HepG2 (cell line): ENCODE results near the gene FTL. TPM values are rescaled to one million over a fixed set of nuclear protein-coding genes. Genes with fewer than 3 reads are reported as not detected.

ENCODE experiments used
- CTCF ChIP-seq: sonication (generic); formaldehyde crosslinking; IDR thresholded peaks from 2 replicates; pipeline ENCODE4 v1.5.0; 2020; ENCODE audit warnings: mild to moderate bottlenecking, missing genetic modification reagents, moderate library complexity
- FLYWCH1 ChIP-seq: sonication (generic); formaldehyde crosslinking; IDR thresholded peaks from 2 replicates; pipeline ENCODE4 v1.8.1; 2023; ENCODE audit warnings: mild to moderate bottlenecking, missing genetic modification reagents
- KLF6 ChIP-seq: IDR thresholded peaks from 2 replicates; pipeline ENCODE4 v1.8.0; 2016; ENCODE audit warnings: missing biosample characterization, missing genetic modification reagents
- NFIB ChIP-seq: sonication (generic); formaldehyde crosslinking; IDR thresholded peaks from 2 replicates; pipeline ENCODE4 v1.9.0; 2021; ENCODE audit warnings: missing genetic modification reagents, mild to moderate bottlenecking, borderline replicate concordance
- POGZ ChIP-seq: sonication (generic); formaldehyde crosslinking; IDR thresholded peaks from 2 replicates; pipeline ENCODE4 v1.4.0; 2020; ENCODE audit warnings: mild to moderate bottlenecking, missing genetic modification reagents
- SMYD3 ChIP-seq: sonication (generic); formaldehyde crosslinking; IDR thresholded peaks from 2 replicates; pipeline ENCODE4 v1.8.1; 2023; ENCODE audit warnings: mild to moderate bottlenecking, missing genetic modification reagents
- SSRP1 ChIP-seq: IDR thresholded peaks from 2 replicates; pipeline ENCODE4 v1.6.1; 2016; ENCODE audit warnings: control low read depth
- WIZ ChIP-seq: sonication (generic); formaldehyde crosslinking; IDR thresholded peaks from 2 replicates; pipeline ENCODE4 v1.5.1; 2020; ENCODE audit warnings: mild to moderate bottlenecking, missing genetic modification reagents
- ZBTB8A ChIP-seq: sonication (generic); formaldehyde crosslinking; IDR thresholded peaks from 2 replicates; pipeline ENCODE4 v1.4.0; 2020; ENCODE audit warnings: mild to moderate bottlenecking, low read depth, missing genetic modification reagents, borderline replicate concordance
- ZFP91 ChIP-seq: sonication (generic); formaldehyde crosslinking; IDR thresholded peaks from 2 replicates; pipeline ENCODE4 v1.9.0; 2022; ENCODE audit warnings: missing genetic modification reagents, mild to moderate bottlenecking, borderline replicate concordance
- ZNF441 ChIP-seq: sonication (generic); formaldehyde crosslinking; IDR thresholded peaks from 2 replicates; pipeline ENCODE4 v1.7.0; 2021; ENCODE audit warnings: missing genetic modification reagents, borderline replicate concordance
- ZNF574 ChIP-seq: sonication (generic); formaldehyde crosslinking; IDR thresholded peaks from 2 replicates; pipeline ENCODE4 v1.4.0; 2020; ENCODE audit warnings: missing genetic modification reagents
- ZNF598 ChIP-seq: sonication (generic); formaldehyde crosslinking; IDR thresholded peaks from 2 replicates; pipeline ENCODE4 v1.5.1; 2020; ENCODE audit warnings: mild to moderate bottlenecking, missing genetic modification reagents, borderline replicate concordance
- polyA plus RNA-seq, 8 experiments: library from polyadenylated mRNA; depleted of rRNA in 3 of 8; stranded (reverse) in 7 of 8; unstranded in 1 of 8; fragments of >200 nt; fragmentation: Illumina TruSeq in 4 of 8; extraction: Trizol in 4 of 8; gene quantifications; 2 replicates each; pipeline versions ENCODE4 v1.2.1 to v1.2.3, GENCODE V29; 2011 to 2016; ENCODE audit warnings: low read depth in 4 of 8, missing spikeins in 1 of 8, mixed read lengths in 1 of 8; ENCODE audit not compliant: insufficient read depth in 1 of 8
- total RNA-seq, 5 experiments: library from RNA; depleted of rRNA; stranded (reverse); fragments of >200 nt; fragmentation: Illumina TruSeq; extraction: Trizol; gene quantifications; 2 replicates each; pipeline ENCODE4 v1.2.3, GENCODE V29; 2016; ENCODE audit warnings: low read depth in 1 of 5
- TF ChIP-seq, protein P1 (sequence below): sonication (generic); formaldehyde crosslinking; IDR thresholded peaks from 2 replicates; pipeline ENCODE4 v1.4.0; 2020; ENCODE audit warnings: missing genetic modification reagents
- TF ChIP-seq, protein P2 (sequence below), 2 experiments: sonication (generic) in 1 of 2; formaldehyde crosslinking in 1 of 2; IDR thresholded peaks; 2 replicates each; pipeline versions ENCODE4 v1.4.0 to v1.6.1; 2018 to 2020; ENCODE audit warnings: missing genetic modification reagents in 2 of 2, borderline replicate concordance in 1 of 2, low read depth in 1 of 2, mild to moderate bottlenecking in 1 of 2, missing biosample characterization in 1 of 2
- TF ChIP-seq, protein P3 (sequence below): sonication (generic); formaldehyde crosslinking; conservative IDR thresholded peaks from 2 replicates; pipeline ENCODE4 v1.4.0; 2020; ENCODE audit warnings: missing genetic modification reagents
- TF ChIP-seq, protein P4 (sequence below): sonication (generic); formaldehyde crosslinking; IDR thresholded peaks from 2 replicates; pipeline ENCODE4 v1.4.0; 2020; ENCODE audit warnings: missing genetic modification reagents

Gene FTL
- total and polyA plus RNA-seq, 2 of the 13 experiments (the other 11 are each of a cell fraction or from before 2014, with no cell fraction given), result 2,721 to 8,800 TPM

- TF ChIP-seq, protein P1, sequence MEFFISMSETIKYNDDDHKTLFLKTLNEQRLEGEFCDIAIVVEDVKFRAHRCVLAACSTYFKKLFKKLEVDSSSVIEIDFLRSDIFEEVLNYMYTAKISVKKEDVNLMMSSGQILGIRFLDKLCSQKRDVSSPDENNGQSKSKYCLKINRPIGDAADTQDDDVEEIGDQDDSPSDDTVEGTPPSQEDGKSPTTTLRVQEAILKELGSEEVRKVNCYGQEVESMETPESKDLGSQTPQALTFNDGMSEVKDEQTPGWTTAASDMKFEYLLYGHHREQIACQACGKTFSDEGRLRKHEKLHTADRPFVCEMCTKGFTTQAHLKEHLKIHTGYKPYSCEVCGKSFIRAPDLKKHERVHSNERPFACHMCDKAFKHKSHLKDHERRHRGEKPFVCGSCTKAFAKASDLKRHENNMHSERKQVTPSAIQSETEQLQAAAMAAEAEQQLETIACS (CRISPR knock-in tag), result no peak
- TF ChIP-seq CTCF (CRISPR knock-in tag) (peak; percentile 95), ZFP91 (CRISPR knock-in tag) (peak; percentile 43; the same call in 1 of the 2 replicates), WIZ (CRISPR knock-in tag) (no peak), SMYD3 (no peak), POGZ (no peak), ZNF574 (CRISPR knock-in tag) (peak; percentile 45; the same call in 1 of the 2 replicates), ZNF598 (no peak), NFIB (CRISPR knock-in tag) (no peak), SSRP1 (CRISPR knock-in tag) (no peak), FLYWCH1 (CRISPR knock-in tag) (no peak), ZNF441 (no peak), KLF6 (CRISPR knock-in tag) (no peak), ZBTB8A (CRISPR knock-in tag) (no peak)
- TF ChIP-seq, protein P2, sequence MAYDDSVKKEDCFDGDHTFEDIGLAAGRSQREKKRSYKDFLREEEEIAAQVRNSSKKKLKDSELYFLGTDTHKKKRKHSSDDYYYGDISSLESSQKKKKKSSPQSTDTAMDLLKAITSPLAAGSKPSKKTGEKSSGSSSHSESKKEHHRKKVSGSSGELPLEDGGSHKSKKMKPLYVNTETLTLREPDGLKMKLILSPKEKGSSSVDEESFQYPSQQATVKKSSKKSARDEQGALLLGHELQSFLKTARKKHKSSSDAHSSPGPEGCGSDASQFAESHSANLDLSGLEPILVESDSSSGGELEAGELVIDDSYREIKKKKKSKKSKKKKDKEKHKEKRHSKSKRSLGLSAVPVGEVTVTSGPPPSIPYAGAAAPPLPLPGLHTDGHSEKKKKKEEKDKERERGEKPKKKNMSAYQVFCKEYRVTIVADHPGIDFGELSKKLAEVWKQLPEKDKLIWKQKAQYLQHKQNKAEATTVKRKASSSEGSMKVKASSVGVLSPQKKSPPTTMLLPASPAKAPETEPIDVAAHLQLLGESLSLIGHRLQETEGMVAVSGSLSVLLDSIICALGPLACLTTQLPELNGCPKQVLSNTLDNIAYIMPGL (CRISPR knock-in tag; IDR thresholded peaks at IDR 0.05; ENCODE audit: borderline replicate concordance in 1 of 2, low read depth in 1 of 2), result peak in 1 of 2 experiments; percentile 40; a peak in 1 of 4 replicates
- TF ChIP-seq, protein P3, sequence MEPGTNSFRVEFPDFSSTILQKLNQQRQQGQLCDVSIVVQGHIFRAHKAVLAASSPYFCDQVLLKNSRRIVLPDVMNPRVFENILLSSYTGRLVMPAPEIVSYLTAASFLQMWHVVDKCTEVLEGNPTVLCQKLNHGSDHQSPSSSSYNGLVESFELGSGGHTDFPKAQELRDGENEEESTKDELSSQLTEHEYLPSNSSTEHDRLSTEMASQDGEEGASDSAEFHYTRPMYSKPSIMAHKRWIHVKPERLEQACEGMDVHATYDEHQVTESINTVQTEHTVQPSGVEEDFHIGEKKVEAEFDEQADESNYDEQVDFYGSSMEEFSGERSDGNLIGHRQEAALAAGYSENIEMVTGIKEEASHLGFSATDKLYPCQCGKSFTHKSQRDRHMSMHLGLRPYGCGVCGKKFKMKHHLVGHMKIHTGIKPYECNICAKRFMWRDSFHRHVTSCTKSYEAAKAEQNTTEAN (CRISPR knock-in tag), result no peak
- TF ChIP-seq, protein P4, sequence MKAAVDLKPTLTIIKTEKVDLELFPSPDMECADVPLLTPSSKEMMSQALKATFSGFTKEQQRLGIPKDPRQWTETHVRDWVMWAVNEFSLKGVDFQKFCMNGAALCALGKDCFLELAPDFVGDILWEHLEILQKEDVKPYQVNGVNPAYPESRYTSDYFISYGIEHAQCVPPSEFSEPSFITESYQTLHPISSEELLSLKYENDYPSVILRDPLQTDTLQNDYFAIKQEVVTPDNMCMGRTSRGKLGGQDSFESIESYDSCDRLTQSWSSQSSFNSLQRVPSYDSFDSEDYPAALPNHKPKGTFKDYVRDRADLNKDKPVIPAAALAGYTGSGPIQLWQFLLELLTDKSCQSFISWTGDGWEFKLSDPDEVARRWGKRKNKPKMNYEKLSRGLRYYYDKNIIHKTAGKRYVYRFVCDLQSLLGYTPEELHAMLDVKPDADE (CRISPR knock-in tag), result no peak
These were observed 5.8 kb downstream of the FTL start (continued) for GRCh38 chr19:48970923-48971395.
